Measurements from ENCODE around the gene DBN1. TPM values are rescaled to one million over a fixed set of nuclear protein-coding genes. Genes with fewer than 3 reads are reported as not detected.

DBN1 gene
- total and polyA plus RNA-seq, 2 donors (not counting 1 experiment from before 2014, with no cell fraction given): 1.4 to 1.9 TPM

GRCh38 chr5:177431317-177432142 is 41.9 kb downstream of the DBN1 start:
- ChIA-PET CTCF (interaction anchor here (0.5 to 12.4 kb wide), 13 partner anchors 9 to 686 kb away, joined by 3 to 152 read pairs (median 5); partner anchors contain the start of gene PRR7), POLR2A (interaction anchor here (0.6 to 6.8 kb wide), 12 partner anchors 14 to 895 kb away, joined by 3 to 103 read pairs (median 4); partner anchors contain the start of genes LMAN2, PDLIM7, PRR7 and RGS14)
- H3K27ac Mint-ChIP-seq: peak overlapping the region; percentile 97
- peaks cover 65% of the 10 kb centered on the region for H3K4me1 Mint-ChIP-seq
- Histone ChIP-seq H3K27ac (ENCODE audit: low read length in 2 of 2) (peak overlapping the region; percentile 92 to 96), H3K36me3 (replicated peaks in 1 of 2; ENCODE audit: control extremely low read depth in 1 of 2, control insufficient read depth in 1 of 2, extremely low read depth in 1 of 2, insufficient read depth in 2 of 2, low read length in 1 of 2) (peaks cover 0 to 78% of the 10 kb centered on the region in 2 experiments), H3K4me2 (replicated peaks; ENCODE audit: low read depth, low read length, poor library complexity, severe bottlenecking) (peak overlapping the region; percentile 90), H3K27me3 (replicated peaks in 1 of 4; ENCODE audit: control extremely low read depth in 1 of 4, control insufficient read depth in 3 of 4, insufficient read depth in 4 of 4, low read length in 3 of 4) (no peaks in the 10 kb centered on the region), H3K79me2 (ENCODE audit: control insufficient read depth, insufficient read depth, low read length) (peaks cover 76% of the 10 kb centered on the region), H3K4me1 (ENCODE audit: control insufficient read depth in 2 of 2, insufficient read depth in 2 of 2, low read length in 2 of 2) (peaks cover 63 to 83% of the 10 kb centered on the region in 2 donors), H2AFZ (ENCODE audit: insufficient read depth, low read depth, low read length, poor library complexity, severe bottlenecking) (no peak overlapping the region), H3K4me3 (ENCODE audit: control extremely low read depth in 1 of 5, extremely low read depth in 1 of 5, insufficient read depth in 1 of 5, low read depth in 2 of 5, low read length in 4 of 5) (peak overlapping the region in 4 of 5 experiments; percentile 29 to 35 (median 32)), H4K20me1 (ENCODE audit: control insufficient read depth, insufficient read depth, low read length, poor library complexity, severe bottlenecking) (peaks cover 88% of the 10 kb centered on the region), H3K9me3 (ENCODE audit: control extremely low read depth in 1 of 3, control insufficient read depth in 2 of 3, insufficient read depth in 1 of 3, low read length in 2 of 3) (no peaks in the 10 kb centered on the region), H3K9ac (ENCODE audit: low read length) (peak overlapping the region; percentile 43)
- H3K4me3 Mint-ChIP-seq: peak overlapping the region; percentile 94
- intact Hi-C loops (cut with micrococcal nuclease): loop anchor here (1.0 kb wide), 3 partner anchors 15 to 27 kb away; partner anchors contain the start of gene PRR7
- DNase-seq (peak; percentile 95), ATAC-seq (ENCODE audit: low read depth) (peak; percentile 61)
- WGBS (ENCODE audit: insufficient coverage): 3% methylated on average over 27 of the region's 29 CpGs
- no peaks in the 10 kb centered on the region for H3K27me3 Mint-ChIP-seq
- no peaks in the 10 kb centered on the region for H3K9me3 Mint-ChIP-seq (ENCODE audit: insufficient read depth)
- TF ChIP-seq EZH2 (IDR thresholded peaks at IDR 0.05; ENCODE audit: borderline replicate concordance, insufficient read depth, low read depth, low read length, poor library complexity, severe bottlenecking) (no peak), CTCF (IDR thresholded peaks at IDR 0.05) (no peak)

Measured in B cell (primary cell).